ENCODE data around the gene SYNJ1.
"Not testable (repeated sequence)": the region's sequence is repeated elsewhere in the genome, so short reads cannot be mapped to it uniquely, and the experiment has no call there.

Gene SYNJ1

DNA sequence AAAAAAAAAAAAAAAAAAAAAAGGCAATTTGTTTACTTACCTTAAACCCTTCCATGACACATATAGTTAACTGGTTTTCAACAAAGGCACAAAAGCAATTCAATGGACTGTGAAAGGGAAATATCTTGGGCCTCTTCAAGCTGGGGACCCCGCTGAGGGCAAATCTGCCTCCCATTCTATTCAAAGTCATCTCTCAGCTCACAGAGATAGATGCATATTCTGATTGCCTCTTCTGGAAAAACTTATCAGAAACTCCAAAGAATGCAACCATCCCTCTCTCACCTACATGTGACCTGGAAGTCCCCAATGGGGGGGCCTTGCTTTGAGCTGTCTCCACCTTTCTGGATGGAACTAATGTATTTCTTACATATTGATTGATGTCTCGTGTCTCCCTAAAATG, 12.1 kb upstream of the SYNJ1 start:
- DNase-seq (ENCODE audit: low spot score): no peak
- TF ChIP-seq CTCF (IDR thresholded peaks at IDR 0.05; ENCODE audit: borderline replicate concordance, control extremely low read depth, extremely low read depth, insufficient read depth, missing control alignments): no peak
- in situ Hi-C loops (cut with MboI; ENCODE audit: low sequenced_read_pairs, unreplicated experiment): no loop called here

DNA sequence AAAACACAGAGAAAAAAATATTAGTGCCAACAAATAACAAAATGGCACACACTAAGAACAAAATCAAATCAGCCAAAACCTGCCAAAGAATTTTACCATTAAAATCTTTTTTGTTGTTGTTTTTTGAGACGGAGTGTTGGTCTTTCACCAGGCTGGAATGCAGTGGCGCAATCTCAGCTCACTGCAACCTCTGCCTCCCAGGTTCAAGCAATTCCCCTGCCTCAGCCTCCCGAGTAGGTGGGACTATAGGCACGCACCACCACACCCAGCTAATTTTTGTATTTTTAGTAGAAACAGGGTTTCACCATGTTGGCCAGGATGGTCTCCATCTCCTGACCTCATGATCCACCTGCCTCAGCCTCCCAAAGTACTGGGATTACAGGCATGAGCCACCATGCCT, 8.3 kb upstream of the SYNJ1 start:
- in situ Hi-C loops (cut with MboI; ENCODE audit: low sequenced_read_pairs, unreplicated experiment); DNase-seq (ENCODE audit: low spot score): not testable (repeated sequence)

- in situ Hi-C loops (cut with MboI; ENCODE audit: low sequenced_read_pairs, unreplicated experiment): no loop called here
- no peak for DNase-seq (ENCODE audit: low spot score)
- TF ChIP-seq CTCF (IDR thresholded peaks at IDR 0.05; ENCODE audit: borderline replicate concordance, control extremely low read depth, extremely low read depth, insufficient read depth, missing control alignments): no peak
Observed at GRCh38 chr21:32735524-32735923, 7.7 kb upstream of the SYNJ1 start.

DNA sequence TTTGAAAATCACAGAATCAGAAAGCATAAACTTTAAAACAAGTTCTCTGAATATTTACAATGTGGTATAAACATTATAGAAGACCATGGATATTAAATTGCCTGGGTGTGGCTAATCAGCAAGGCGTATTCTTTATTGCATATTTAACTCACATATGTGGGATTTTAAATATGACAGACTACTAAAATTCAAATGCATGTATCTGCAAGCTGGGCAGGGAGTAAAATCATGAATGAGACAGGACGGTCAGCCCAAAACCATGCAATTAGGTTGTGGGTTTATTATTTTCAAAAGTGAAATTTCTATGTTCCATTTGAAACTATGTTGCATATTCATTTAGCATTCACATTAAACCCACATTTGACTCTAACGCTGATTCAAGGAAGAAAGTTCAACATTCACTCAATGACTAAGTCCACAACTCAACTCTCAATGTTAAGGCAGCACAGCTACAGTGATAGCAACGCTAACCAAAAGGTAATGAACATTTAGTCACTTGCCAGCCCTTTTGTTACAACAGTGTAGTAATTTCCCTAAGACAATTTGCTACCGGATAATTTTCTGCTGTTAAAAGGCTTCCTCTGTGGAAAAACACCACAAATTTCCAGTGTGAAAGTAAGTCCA, 6.3 kb upstream of the SYNJ1 start:
- no peak for DNase-seq (ENCODE audit: low spot score)
- in situ Hi-C loops (cut with MboI; ENCODE audit: low sequenced_read_pairs, unreplicated experiment): no loop called here
- TF ChIP-seq CTCF (IDR thresholded peaks at IDR 0.05; ENCODE audit: borderline replicate concordance, control extremely low read depth, extremely low read depth, insufficient read depth, missing control alignments): no peak

DNA sequence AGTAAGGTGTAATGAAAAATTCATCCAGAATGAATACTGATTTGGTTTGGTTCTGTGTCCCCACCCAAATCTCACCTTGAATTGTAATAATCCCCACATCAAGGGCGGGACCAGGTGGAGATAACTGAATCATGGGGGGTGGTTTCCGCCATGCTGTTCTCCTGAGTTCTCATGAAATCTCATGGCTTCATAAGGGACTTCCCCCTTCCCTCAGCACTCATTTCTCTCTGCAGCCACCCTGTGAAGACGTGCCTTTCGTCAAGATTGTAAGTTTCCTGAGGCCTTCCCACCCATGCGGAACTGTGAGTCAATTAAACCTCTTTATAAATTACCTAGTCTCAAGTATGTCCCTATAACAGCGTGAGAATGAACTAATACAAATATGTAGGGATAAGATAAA, 5.5 kb upstream of the SYNJ1 start:
- no peak for DNase-seq (ENCODE audit: low spot score)
- no peak for TF ChIP-seq CTCF (IDR thresholded peaks at IDR 0.05; ENCODE audit: borderline replicate concordance, control extremely low read depth, extremely low read depth, insufficient read depth, missing control alignments)
- in situ Hi-C loops (cut with MboI; ENCODE audit: low sequenced_read_pairs, unreplicated experiment): no loop called here

GRCh38 chr21:32732544-32732943, 4.7 kb upstream of the SYNJ1 start:
- no peak for DNase-seq (ENCODE audit: low spot score)
- TF ChIP-seq CTCF (IDR thresholded peaks at IDR 0.05; ENCODE audit: borderline replicate concordance, control extremely low read depth, extremely low read depth, insufficient read depth, missing control alignments): no peak
- in situ Hi-C loops (cut with MboI; ENCODE audit: low sequenced_read_pairs, unreplicated experiment): no loop called here

- DNase-seq (ENCODE audit: low spot score): peak; percentile 6
- TF ChIP-seq CTCF (IDR thresholded peaks at IDR 0.05; ENCODE audit: borderline replicate concordance, control extremely low read depth, extremely low read depth, insufficient read depth, missing control alignments): no peak
- in situ Hi-C loops (cut with MboI; ENCODE audit: low sequenced_read_pairs, unreplicated experiment): no loop called here
Observed at GRCh38 chr21:32728848-32729247, 1.0 kb upstream of the SYNJ1 start.

Measured in GM13976 (cell line).